GM23248 (cell line): ENCODE measurements around the gene ZNF133.

Source experiments
- EZH2 ChIP-seq: fragments of 200-600 bp; sonication (generic); IDR thresholded peaks from 2 replicates; pipeline ENCODE4 v1.6.1; 2018; ENCODE audit warnings: antibody characterized with exemption, mild to moderate bottlenecking; ENCODE audit not compliant: insufficient read depth, poor library complexity, severe bottlenecking
- EZH2phosphoT487 ChIP-seq: fragments of 200-600 bp; sonication (generic); IDR thresholded peaks from 2 replicates; pipeline ENCODE4 v1.6.1; 2018; ENCODE audit warnings: antibody characterized with exemption, moderate library complexity, mild to moderate bottlenecking, low read depth; ENCODE audit not compliant: insufficient read depth

DNA sequence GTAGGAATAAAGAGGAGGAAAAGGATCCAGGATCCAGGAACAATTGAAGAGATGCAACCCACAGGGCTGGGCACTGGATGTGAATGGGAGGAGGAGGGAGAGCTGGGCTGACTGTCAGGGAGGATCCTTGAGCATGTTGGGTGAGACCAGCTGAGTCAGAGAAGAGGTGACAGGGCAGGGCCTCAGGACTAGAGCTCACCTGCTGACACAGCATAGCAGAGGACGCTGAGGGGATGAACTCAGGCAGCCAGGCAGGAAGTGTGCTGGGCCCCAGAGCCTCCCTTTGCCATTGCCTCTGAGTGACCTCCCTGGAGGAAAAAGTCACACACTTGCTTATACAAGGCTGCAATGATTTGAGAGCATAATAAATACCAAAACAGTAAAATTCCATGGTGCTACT, 72.3 kb downstream of the ZNF133 start:
- TF ChIP-seq EZH2 (no peak), EZH2phosphoT487 (no peak)
